Hindlimb muscle (tissue), 1 donor: ENCODE measurements around the gene ASPSCR1. TPM values are rescaled to one million over a fixed set of nuclear protein-coding genes. Genes with fewer than 3 reads are reported as not detected.

Source experiments
- DNase-seq: peaks from one replicate; pipeline ENCODE4 v3.0.0-alpha.2; 2013
- polyA plus RNA-seq: library from polyadenylated mRNA; unstranded; fragments of 120-200 nt; gene quantifications from one replicate; pipeline ENCODE4 v1.2.1, GENCODE V29; 2013; ENCODE audit not compliant: insufficient read length

ASPSCR1 gene
- polyA plus RNA-seq, 1 donor: 30.0 TPM

GRCh38 chr17:81983011-81983638 is 5.7 kb downstream of the ASPSCR1 start:
- no peak for DNase-seq

- DNase-seq: no peak
Observed at GRCh38 chr17:81983639-81984373, 6.4 kb downstream of the ASPSCR1 start.

- no peak for DNase-seq
Observed at GRCh38 chr17:81984773-81985410, 7.5 kb downstream of the ASPSCR1 start.

GRCh38 chr17:81986606-81987005 is 9.2 kb downstream of the ASPSCR1 start:
- DNase-seq: no peak

- no peak for DNase-seq
Observed at GRCh38 chr17:81987161-81987770, 9.8 kb downstream of the ASPSCR1 start.

GRCh38 chr17:81990836-81991683 is 13.6 kb downstream of the ASPSCR1 start:
- no peak for DNase-seq

- peak; percentile 58 for DNase-seq
Observed at GRCh38 chr17:81991684-81992305, 14.4 kb downstream of the ASPSCR1 start.

GRCh38 chr17:81992306-81993102 is 15.1 kb downstream of the ASPSCR1 start:
- DNase-seq: no peak

GRCh38 chr17:81993729-81994592 is 16.5 kb downstream of the ASPSCR1 start:
- DNase-seq: no peak

GRCh38 chr17:81994593-81995462 is 17.4 kb downstream of the ASPSCR1 start:
- DNase-seq: no peak

- no peak for DNase-seq
Observed at GRCh38 chr17:81995463-81996231, 18.2 kb downstream of the ASPSCR1 start.

- DNase-seq: no peak
Observed at GRCh38 chr17:81996232-81996756, 18.9 kb downstream of the ASPSCR1 start.

GRCh38 chr17:81996757-81997441 is 19.5 kb downstream of the ASPSCR1 start:
- no peak for DNase-seq

GRCh38 chr17:81998212-81998611 is 20.8 kb downstream of the ASPSCR1 start:
- no peak for DNase-seq

- DNase-seq: no peak
Observed at GRCh38 chr17:81998691-81999438, 21.4 kb downstream of the ASPSCR1 start.

GRCh38 chr17:81999587-81999975 is 22.2 kb downstream of the ASPSCR1 start:
- no peak for DNase-seq
